ENCODE data around the gene PARD3B. TPM values are rescaled to one million over a fixed set of nuclear protein-coding genes. Genes with fewer than 3 reads are reported as not detected.
A peak's percentile ranks its signal among the peaks of the same experiment; 100 is the strongest.

The PARD3B gene
- total RNA-seq, 1 experiment from 2014 or later, result 0.68 TPM

GRCh38 chr2:204586444-204587180 is 41.3 kb downstream of the PARD3B start:
- no peak for DNase-seq (ENCODE audit: low spot score)

GRCh38 chr2:204590063-204590462 is 44.8 kb downstream of the PARD3B start:
- no peak for DNase-seq (ENCODE audit: low spot score)

GRCh38 chr2:204591225-204591624 is 46.0 kb downstream of the PARD3B start:
- no peak for DNase-seq (ENCODE audit: low spot score)

- no peak for DNase-seq (ENCODE audit: low spot score)
These were observed 58.8 kb downstream of the PARD3B start for GRCh38 chr2:204604061-204604460.

- no peak for DNase-seq (ENCODE audit: low spot score)
These were observed 63.1 kb downstream of the PARD3B start for GRCh38 chr2:204608237-204608939.

GRCh38 chr2:204611017-204611631 is 65.8 kb downstream of the PARD3B start:
- no peak for DNase-seq (ENCODE audit: low spot score)

GRCh38 chr2:204611764-204612163 is 66.5 kb downstream of the PARD3B start:
- no peak for DNase-seq (ENCODE audit: low spot score)

GRCh38 chr2:204613635-204614034 is 68.4 kb downstream of the PARD3B start:
- DNase-seq (ENCODE audit: low spot score), result no peak

GRCh38 chr2:204615456-204615855 is 70.2 kb downstream of the PARD3B start:
- DNase-seq (ENCODE audit: low spot score), result no peak

- DNase-seq (ENCODE audit: low spot score), result peak; percentile 27
These were observed 79.9 kb downstream of the PARD3B start for GRCh38 chr2:204625135-204625534.

GRCh38 chr2:204628926-204629712 is 83.8 kb downstream of the PARD3B start:
- DNase-seq (ENCODE audit: low spot score), result no peak

- no peak for DNase-seq (ENCODE audit: low spot score)
These were observed 87.1 kb downstream of the PARD3B start for GRCh38 chr2:204632410-204632809.

GRCh38 chr2:204634564-204634963 is 89.3 kb downstream of the PARD3B start:
- DNase-seq (ENCODE audit: low spot score), result no peak

- no peak for DNase-seq (ENCODE audit: low spot score)
These were observed 90.2 kb downstream of the PARD3B start for GRCh38 chr2:204635478-204635877.

- no peak for DNase-seq (ENCODE audit: low spot score)
These were observed 93.4 kb downstream of the PARD3B start for GRCh38 chr2:204638471-204639194.

GRCh38 chr2:204643326-204643725 is 98.1 kb downstream of the PARD3B start:
- DNase-seq (ENCODE audit: low spot score), result no peak

GRCh38 chr2:204645018-204645773 is 99.9 kb downstream of the PARD3B start:
- peak; percentile 41 for DNase-seq (ENCODE audit: low spot score)

- DNase-seq (ENCODE audit: low spot score), result no peak
These were observed 102.4 kb downstream of the PARD3B start for GRCh38 chr2:204647626-204648025.

GRCh38 chr2:204650611-204651010 is 105.3 kb downstream of the PARD3B start:
- no peak for DNase-seq (ENCODE audit: low spot score)

- DNase-seq (ENCODE audit: low spot score), result no peak
These were observed 106.8 kb downstream of the PARD3B start for GRCh38 chr2:204652063-204652462.

GRCh38 chr2:204654669-204655068 is 109.4 kb downstream of the PARD3B start:
- no peak for DNase-seq (ENCODE audit: low spot score)
